C4-2B (cell line): ENCODE data around the gene RGMB.

Experiments used
- CTCF ChIP-seq: fragments of 450-650 bp; conservative IDR thresholded peaks from 2 replicates; pipeline ENCODE4 v1.5.1; 2017; ENCODE audit warnings: mild to moderate bottlenecking
- ZFX ChIP-seq: fragments of 450-650 bp; IDR thresholded peaks from 2 replicates; pipeline ENCODE4 v1.6.1; 2017

DNA sequence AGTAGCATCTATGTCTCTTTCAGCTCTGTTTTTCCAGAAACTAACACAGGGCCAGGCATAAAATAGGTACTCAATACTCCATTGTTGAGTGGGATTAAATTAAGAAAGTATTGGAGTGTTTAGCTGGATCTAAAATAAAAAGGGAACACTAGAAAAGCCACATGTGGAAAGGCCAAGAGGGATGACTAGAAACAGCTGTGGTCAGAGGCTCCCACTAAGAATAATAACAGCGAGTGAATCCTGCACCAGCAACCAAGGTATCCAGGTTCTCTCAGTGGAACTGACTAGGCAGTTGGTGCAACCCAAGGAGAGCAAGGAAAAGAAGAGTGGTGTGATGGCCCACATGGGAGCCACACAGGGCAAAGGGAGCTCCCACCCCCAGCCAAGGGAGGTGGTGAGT lies 31.5 kb upstream of the RGMB start:
- no peak for TF ChIP-seq CTCF
- TF ChIP-seq ZFX = no peak
